Activated CD4-positive, alpha-beta T cell treated with anti-CD3 and anti-CD28 coated beads for 24 hours (primary cell): ENCODE results near the gene PDLIM5.

Source experiments
- DNase-seq, 2 donors: peaks; one replicate each; pipeline ENCODE4 v3.0.0-alpha.2; 2020; ENCODE audit warnings: low read depth in 2 of 2

The PDLIM5 gene

GRCh38 chr4:94700298-94700697 is 248.6 kb downstream of the PDLIM5 start:
- no peak for DNase-seq

GRCh38 chr4:94701631-94702300 is 250.0 kb downstream of the PDLIM5 start:
- DNase-seq = no peak

DNA sequence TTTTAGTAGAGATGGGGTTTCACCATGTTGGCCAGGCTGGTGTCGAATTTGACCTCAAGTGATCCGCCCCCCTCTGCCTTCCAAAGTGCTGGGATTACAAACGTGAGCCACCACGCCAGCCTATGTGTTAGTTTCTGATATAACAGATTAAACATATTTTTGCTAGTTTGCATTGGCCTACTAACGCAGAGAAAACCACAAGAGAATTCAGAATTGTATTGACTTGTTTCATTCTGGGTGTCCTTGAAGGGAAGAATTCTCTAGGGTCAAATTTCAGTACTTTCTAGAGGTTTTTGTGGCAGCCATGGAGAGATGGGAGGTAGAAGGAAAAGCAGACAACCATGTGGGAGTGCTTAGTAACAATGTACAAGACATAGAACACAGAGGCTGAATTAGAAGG is 259.9 kb downstream of the PDLIM5 start:
- DNase-seq = no peak

DNA sequence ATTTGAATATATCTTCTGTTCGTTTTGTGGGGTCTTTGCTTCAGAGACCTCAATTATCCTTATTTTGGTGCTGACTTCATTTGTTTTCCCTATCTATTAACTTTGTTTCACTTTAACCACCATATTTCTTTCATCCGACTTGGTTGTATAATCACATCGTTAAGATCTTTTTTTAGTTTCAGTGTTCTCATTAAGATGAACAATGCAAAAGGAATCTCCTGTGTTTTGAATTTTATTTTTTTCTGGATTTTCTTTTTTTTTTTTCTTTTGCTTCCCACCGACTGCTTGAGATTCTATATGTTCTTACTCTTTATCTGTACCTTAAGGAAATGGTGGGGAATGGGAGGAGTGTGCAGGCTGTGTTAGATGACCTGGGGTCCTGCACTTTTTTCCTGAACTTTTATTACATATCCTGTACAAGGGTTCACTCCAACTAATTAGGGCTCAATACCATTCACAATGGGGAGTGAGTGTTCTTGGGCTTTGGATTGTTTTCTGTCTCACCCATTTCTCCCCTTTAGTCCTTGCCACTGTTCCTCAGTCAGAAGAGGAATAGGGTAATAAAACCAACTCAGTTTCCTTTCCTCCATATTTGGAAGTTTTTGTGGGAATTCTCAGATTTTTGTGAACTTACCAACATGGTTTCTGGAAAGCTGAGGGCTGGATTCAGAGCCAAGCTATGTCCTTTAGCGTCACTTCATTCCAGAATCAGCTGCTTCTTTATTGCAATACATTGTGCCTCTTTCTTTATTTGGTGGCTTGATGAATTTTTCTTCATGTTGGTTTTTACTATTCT is 262.8 kb downstream of the PDLIM5 start:
- DNase-seq = no peak

DNA sequence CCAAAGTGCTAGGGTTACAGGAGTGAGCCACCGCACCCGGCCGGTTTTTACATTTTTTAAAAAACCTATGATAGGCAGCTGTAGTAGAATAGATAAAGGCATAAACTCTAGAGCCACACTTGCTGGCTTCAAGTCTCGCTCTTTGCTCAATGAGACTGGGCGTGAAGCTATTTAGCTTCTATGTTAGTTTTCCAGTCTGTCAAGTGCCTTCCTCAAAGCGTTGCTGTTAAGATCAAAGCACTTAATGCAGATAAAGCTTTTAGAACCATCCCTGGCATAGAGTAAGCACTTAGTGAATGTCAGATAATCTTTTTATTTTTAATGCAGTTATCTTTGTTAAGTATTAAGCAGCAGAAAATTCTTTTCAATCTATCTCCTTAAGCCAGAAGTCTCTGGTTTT is 264.0 kb downstream of the PDLIM5 start:
- no peak for DNase-seq
